ENCODE results near the gene PLAAT3.
"Not testable (repeated sequence)": the region's sequence is repeated elsewhere in the genome, so short reads cannot be mapped to it uniquely, and the experiment has no call there.

PLAAT3 gene

GRCh38 chr11:63614136-63614671 is at the start of gene PLAAT3:
Gene PLAAT3 (minus strand): TSS chr11:63614433. CDS start chr11:63614014, 419 bp downstream.
- peak; percentile 65 for DNase-seq

- no peak for DNase-seq
Observed at GRCh38 chr11:63663809-63664208, 49.6 kb upstream of the PLAAT3 start.

- DNase-seq: no peak
Observed at GRCh38 chr11:63660972-63661371, 46.7 kb upstream of the PLAAT3 start.

- no peak for DNase-seq
Observed at GRCh38 chr11:63652671-63653070, 38.4 kb upstream of the PLAAT3 start.

GRCh38 chr11:63643205-63643604 is 29.0 kb upstream of the PLAAT3 start:
- no peak for DNase-seq

GRCh38 chr11:63641727-63642126 is 27.5 kb upstream of the PLAAT3 start:
- no peak for DNase-seq

- no peak for DNase-seq
Observed at GRCh38 chr11:63639199-63639832, 25.1 kb upstream of the PLAAT3 start.

- not testable (repeated sequence) for DNase-seq
Observed at GRCh38 chr11:63638436-63638835, 24.2 kb upstream of the PLAAT3 start.

- DNase-seq: peak; percentile 62
Observed at GRCh38 chr11:63635762-63636465, 21.7 kb upstream of the PLAAT3 start.

GRCh38 chr11:63629426-63629825 is 15.2 kb upstream of the PLAAT3 start:
- DNase-seq: no peak

GRCh38 chr11:63623513-63624140 is 9.4 kb upstream of the PLAAT3 start:
- no peak for DNase-seq

GRCh38 chr11:63622323-63622722 is 8.1 kb upstream of the PLAAT3 start:
- DNase-seq: no peak

GRCh38 chr11:63621071-63621470 is 6.8 kb upstream of the PLAAT3 start:
- no peak for DNase-seq

- no peak for DNase-seq
Observed at GRCh38 chr11:63619967-63620366, 5.7 kb upstream of the PLAAT3 start.

GRCh38 chr11:63617686-63618085 is 3.5 kb upstream of the PLAAT3 start:
- not testable (repeated sequence) for DNase-seq

GRCh38 chr11:63616953-63617352 is 2.7 kb upstream of the PLAAT3 start:
- DNase-seq: no peak

- DNase-seq: peak; percentile 61
Observed at GRCh38 chr11:63613517-63614135, 607 bp downstream of the PLAAT3 start.

- no peak for DNase-seq
Observed at GRCh38 chr11:63612181-63612580, 2.1 kb downstream of the PLAAT3 start.

- no peak for DNase-seq
Observed at GRCh38 chr11:63611395-63611747, 2.9 kb downstream of the PLAAT3 start.

- no peak for DNase-seq
Observed at GRCh38 chr11:63610604-63611394, 3.4 kb downstream of the PLAAT3 start.

- DNase-seq: no peak
Observed at GRCh38 chr11:63609971-63610580, 4.2 kb downstream of the PLAAT3 start.

- no peak for DNase-seq
Observed at GRCh38 chr11:63609536-63609935, 4.7 kb downstream of the PLAAT3 start.

All from left hindlimb (tissue), 1 donor.